Caco-2 (cell line): ENCODE data around the gene AHNAK. TPM values are rescaled to one million over a fixed set of nuclear protein-coding genes. Genes with fewer than 3 reads are reported as not detected.
A peak's percentile ranks its signal among the peaks of the same experiment; 100 is the strongest.

Source experiments
- BruUV-seq: library from RNA; stranded (reverse); fragments of 400-500 nt; replicated peaks from 2 replicates; lab custom pipeline; 2021; lab: Mats Ljungman, UMichigan
- CTCF ChIA-PET: fragments of 300-600 bp; sonication (Branson Sonifier 250); formaldehyde crosslinking; loops from one replicate; lab custom pipeline; 2022; ENCODE audit warnings: antibody characterized with exemption; lab: Charles Lee
- POLR2A ChIA-PET: fragments of 300-600 bp; sonication (Branson Sonifier 250); formaldehyde crosslinking; loops from one replicate; lab custom pipeline; 2022; ENCODE audit warnings: antibody characterized with exemption; lab: Charles Lee
- DNase-seq, 2 experiments: peaks; one replicate each; pipeline versions ENCODE4 v3.0.0 to v3.0.0-alpha.2; 2020 to 2022
- H3K27me3 ChIP-seq: replicated peaks from 2 replicates; pipeline ENCODE4 v1.6.0; 2011; ENCODE audit warnings: low read length; ENCODE audit not compliant: control insufficient read depth, insufficient read depth
- H3K36me3 ChIP-seq: 2 replicates; pipeline ENCODE4 v1.5.1; 2011; ENCODE audit warnings: low read length; ENCODE audit not compliant: control insufficient read depth, insufficient read depth
- H3K4me1 ChIP-seq: fragments of 250-450 bp; sonication (Bioruptor Pico); 2 replicates; pipeline ENCODE4 v1.5.1; 2020; ENCODE audit warnings: mild to moderate bottlenecking
- H3K4me3 ChIP-seq: 2 replicates; pipeline ENCODE4 v1.5.1; 2011; ENCODE audit warnings: low read depth, mild to moderate bottlenecking, control low read depth, low read length
- H3K9me3 ChIP-seq: fragments of 250-450 bp; sonication (Bioruptor Pico); 2 replicates; pipeline ENCODE4 v1.5.1; 2020; ENCODE audit warnings: mild to moderate bottlenecking, moderate library complexity
- H3K27ac Mint-ChIP-seq: one replicate; pipeline ENCODE4 v1.8.0; 2022; ENCODE audit warnings: mixed read lengths; ENCODE audit not compliant: unreplicated experiment
- H3K27me3 Mint-ChIP-seq: one replicate; pipeline ENCODE4 v1.8.0; 2022; ENCODE audit warnings: mixed read lengths; ENCODE audit not compliant: insufficient read depth, unreplicated experiment
- H3K36me3 Mint-ChIP-seq: one replicate; pipeline ENCODE4 v1.8.0; 2022; ENCODE audit warnings: mild to moderate bottlenecking, mixed read lengths; ENCODE audit not compliant: insufficient read depth, unreplicated experiment
- H3K4me1 Mint-ChIP-seq: one replicate; pipeline ENCODE4 v1.8.0; 2022; ENCODE audit warnings: low read depth, mixed read lengths; ENCODE audit not compliant: unreplicated experiment
- H3K4me3 Mint-ChIP-seq: one replicate; pipeline ENCODE4 v1.8.0; 2022; ENCODE audit warnings: mild to moderate bottlenecking, moderate library complexity, mixed read lengths; ENCODE audit not compliant: unreplicated experiment
- H3K9me3 Mint-ChIP-seq: one replicate; pipeline ENCODE4 v1.8.0; 2022; ENCODE audit warnings: mixed read lengths; ENCODE audit not compliant: unreplicated experiment
- intact Hi-C: fragments of 100-400 bp; cut with micrococcal nuclease; formaldehyde crosslinking; loops from one replicate; pipeline ENCODE4 v1.10.0; 2022; ENCODE audit not compliant: unreplicated experiment
- total RNA-seq: library from RNA; stranded (reverse); gene quantifications from 2 replicates; pipeline ENCODE4 v1.2.3, GENCODE V29; 2022
- TF ChIP-seq, protein P1 (sequence below), 2 experiments: fragments of 200-600 bp in 1 of 2; IDR thresholded peaks; 1 replicate in 1 of 2; 2 replicates in 1 of 2; pipeline versions ENCODE4 v1.5.1 to v1.8.0; 2011 to 2022; ENCODE audit warnings: antibody characterized with exemption in 1 of 2, control low read depth in 1 of 2, inconsistent platforms in 1 of 2, low read depth in 1 of 2, low read length in 1 of 2, mild to moderate bottlenecking in 1 of 2, moderate library complexity in 1 of 2; ENCODE audit not compliant: insufficient read depth in 1 of 2, severe bottlenecking in 1 of 2, unreplicated experiment in 1 of 2

AHNAK gene
- total RNA-seq, 1 experiment from 2014 or later, result 312 TPM

DNA sequence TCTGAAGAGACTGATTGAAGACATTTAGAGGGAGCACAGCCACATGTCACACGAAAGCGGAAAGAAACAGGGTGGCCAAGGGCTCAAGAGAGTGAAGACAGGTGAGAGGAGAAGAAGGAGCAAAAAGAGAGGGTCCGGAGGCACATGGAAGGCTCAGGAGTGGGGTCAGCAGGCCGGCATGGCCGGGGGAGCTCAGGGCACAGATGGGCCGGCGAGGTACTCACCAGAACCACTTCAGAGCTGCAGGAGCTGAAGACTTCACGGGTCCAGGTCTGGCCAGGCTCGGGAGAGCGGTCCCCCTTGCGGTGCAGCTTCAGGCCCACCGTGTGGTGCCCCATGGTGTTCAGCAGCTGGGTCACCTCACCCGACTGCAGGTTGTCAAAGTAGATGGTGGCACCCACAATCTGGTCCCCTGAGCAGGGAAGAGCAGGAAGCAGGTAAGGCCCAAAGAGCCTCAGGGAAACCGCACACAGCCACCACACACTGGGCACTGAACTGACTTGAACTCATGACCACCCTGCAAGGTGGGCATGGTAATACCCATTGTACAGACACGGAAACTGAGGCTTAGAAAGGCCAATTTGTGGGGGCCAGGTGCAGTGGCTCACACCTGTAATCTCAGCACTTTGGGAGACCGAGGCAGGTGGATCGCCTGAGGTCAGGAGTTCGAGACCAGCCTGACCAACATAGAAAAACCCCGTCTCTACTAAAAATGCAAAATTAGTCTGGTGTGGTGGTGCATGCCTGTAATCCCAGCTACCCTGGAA is 11.6 kb downstream of the AHNAK start:
- CTCF ChIA-PET, result no interaction called here
- Mint-ChIP-seq H3K27ac (peak overlapping the region; percentile 58), H3K27me3 (no peaks in the 10 kb centered on the region)

DNA sequence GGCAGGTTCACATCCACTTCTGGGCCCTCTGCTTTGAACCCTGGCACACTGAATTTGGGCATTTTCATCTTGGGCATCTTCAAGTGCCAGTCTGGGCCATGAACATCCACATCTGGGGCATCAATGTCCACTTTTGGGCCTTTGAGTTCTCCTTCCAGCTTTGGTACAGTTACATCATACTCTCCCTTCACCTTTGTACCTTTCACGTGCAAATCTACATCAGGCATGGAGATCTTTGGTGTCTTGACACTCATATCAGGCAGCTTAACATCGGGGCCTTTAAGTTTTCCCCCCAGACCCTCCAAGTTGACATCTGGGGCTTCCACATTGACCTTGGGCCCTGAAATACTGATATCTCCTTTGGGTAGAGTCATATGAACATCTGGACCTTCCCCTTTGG is 14.5 kb downstream of the AHNAK start:
- peaks cover 15% of the 10 kb centered on the region for H3K9me3 Mint-ChIP-seq
- no peaks in the 10 kb centered on the region for H3K27me3 Mint-ChIP-seq
- Histone ChIP-seq H3K27me3 (no peaks in the 10 kb centered on the region), H3K9me3 (no peaks in the 10 kb centered on the region), H3K4me1 (no peaks in the 10 kb centered on the region), H3K4me3 (no peak overlapping the region), H3K36me3 (peaks cover 21% of the 10 kb centered on the region)
- POLR2A ChIA-PET, result no interaction called here
- H3K27ac Mint-ChIP-seq, result peak overlapping the region; percentile 49
- TF ChIP-seq, protein P1, sequence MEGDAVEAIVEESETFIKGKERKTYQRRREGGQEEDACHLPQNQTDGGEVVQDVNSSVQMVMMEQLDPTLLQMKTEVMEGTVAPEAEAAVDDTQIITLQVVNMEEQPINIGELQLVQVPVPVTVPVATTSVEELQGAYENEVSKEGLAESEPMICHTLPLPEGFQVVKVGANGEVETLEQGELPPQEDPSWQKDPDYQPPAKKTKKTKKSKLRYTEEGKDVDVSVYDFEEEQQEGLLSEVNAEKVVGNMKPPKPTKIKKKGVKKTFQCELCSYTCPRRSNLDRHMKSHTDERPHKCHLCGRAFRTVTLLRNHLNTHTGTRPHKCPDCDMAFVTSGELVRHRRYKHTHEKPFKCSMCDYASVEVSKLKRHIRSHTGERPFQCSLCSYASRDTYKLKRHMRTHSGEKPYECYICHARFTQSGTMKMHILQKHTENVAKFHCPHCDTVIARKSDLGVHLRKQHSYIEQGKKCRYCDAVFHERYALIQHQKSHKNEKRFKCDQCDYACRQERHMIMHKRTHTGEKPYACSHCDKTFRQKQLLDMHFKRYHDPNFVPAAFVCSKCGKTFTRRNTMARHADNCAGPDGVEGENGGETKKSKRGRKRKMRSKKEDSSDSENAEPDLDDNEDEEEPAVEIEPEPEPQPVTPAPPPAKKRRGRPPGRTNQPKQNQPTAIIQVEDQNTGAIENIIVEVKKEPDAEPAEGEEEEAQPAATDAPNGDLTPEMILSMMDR (IDR thresholded peaks at IDR 0.05; ENCODE audit: insufficient read depth in 1 of 2, low read depth in 1 of 2, low read length in 1 of 2, severe bottlenecking in 1 of 2, unreplicated experiment in 1 of 2), result no peak
- intact Hi-C loops, result no loop called here
- H3K4me3 Mint-ChIP-seq, result no peak overlapping the region
- peaks cover 7% of the 10 kb centered on the region for H3K4me1 Mint-ChIP-seq
- peaks cover 100% of the 10 kb centered on the region for H3K36me3 Mint-ChIP-seq
- BruUV-seq, result no TSS peak
- no peak for DNase-seq
- CTCF ChIA-PET, result no interaction called here

More for the DNA sequence above, 11.6 kb downstream of the AHNAK start:
- TF ChIP-seq, protein P1 (IDR thresholded peaks at IDR 0.05; ENCODE audit: insufficient read depth in 1 of 2, low read depth in 1 of 2, low read length in 1 of 2, severe bottlenecking in 1 of 2, unreplicated experiment in 1 of 2), result no peak
- Histone ChIP-seq H3K4me1 (peaks cover 6% of the 10 kb centered on the region; the same call in 1 of the 2 replicates), H3K27me3 (no peaks in the 10 kb centered on the region), H3K9me3 (no peaks in the 10 kb centered on the region), H3K4me3 (no peak overlapping the region), H3K36me3 (peaks cover 21% of the 10 kb centered on the region)
- Mint-ChIP-seq H3K9me3 (peaks cover 15% of the 10 kb centered on the region), H3K4me1 (peaks cover 7% of the 10 kb centered on the region), H3K4me3 (no peak overlapping the region), H3K36me3 (peaks cover 91% of the 10 kb centered on the region)
- POLR2A ChIA-PET, result interaction anchor here (0.5 to 0.9 kb wide), 2 partner anchors 39 to 55 kb away, joined by 3 to 6 read pairs; partner anchors contain the start of gene EEF1G
- intact Hi-C loops, result no loop called here
- no TSS peak for BruUV-seq
- no peak for DNase-seq

DNA sequence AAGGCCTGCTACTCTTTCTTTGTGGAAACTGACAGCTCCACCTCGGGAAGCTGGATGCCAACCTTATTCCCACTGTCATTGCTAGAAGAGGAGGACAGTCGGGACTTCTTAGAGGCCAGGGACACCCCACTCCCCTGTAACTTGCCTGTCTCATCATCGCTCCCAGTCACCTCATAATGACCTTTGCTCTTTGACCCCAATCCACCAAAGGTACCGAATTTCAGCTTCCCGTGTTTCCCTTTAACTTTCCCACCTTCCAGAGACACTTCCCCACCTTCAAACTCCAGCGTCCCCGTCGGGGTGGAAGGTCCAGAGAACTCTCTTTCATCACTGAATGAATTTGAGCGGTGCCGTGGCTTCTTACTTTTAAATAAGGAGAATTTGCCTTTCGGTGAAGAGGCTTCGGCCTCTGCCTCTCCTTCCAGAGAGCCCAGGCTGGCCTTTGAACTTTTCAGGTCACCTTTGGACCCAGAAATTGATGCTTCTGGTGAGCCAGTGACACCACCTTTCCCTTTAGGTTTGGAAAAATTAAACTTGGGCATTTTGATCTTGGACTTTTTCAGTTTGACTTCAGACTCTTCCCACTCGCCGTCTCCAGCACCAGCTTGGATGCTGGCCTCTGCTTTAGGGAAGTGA is 29.8 kb downstream of the AHNAK start:
- Mint-ChIP-seq H3K4me3 (no peak overlapping the region), H3K9me3 (peaks cover 9% of the 10 kb centered on the region), H3K27me3 (no peaks in the 10 kb centered on the region), H3K4me1 (peaks cover 20% of the 10 kb centered on the region), H3K36me3 (peaks cover 98% of the 10 kb centered on the region), H3K27ac (peak overlapping the region; percentile 74)
- peaks cover 27% of the 10 kb centered on the region for H3K4me1 ChIP-seq
- POLR2A ChIA-PET, result no interaction called here
- intact Hi-C loops, result no loop called here
- CTCF ChIA-PET, result interaction anchor here (1.3 to 1.6 kb wide), 2 partner anchors 26 to 44 kb away, joined by 3 read pairs; no protein-coding TSS in a partner anchor
- H3K4me3 ChIP-seq, result no peak overlapping the region
- H3K36me3 ChIP-seq, result peaks cover 6% of the 10 kb centered on the region
- no peaks in the 10 kb centered on the region for H3K9me3 ChIP-seq
- H3K27me3 ChIP-seq, result no peaks in the 10 kb centered on the region
- DNase-seq, result no peak
- TF ChIP-seq, protein P1 (IDR thresholded peaks at IDR 0.05; ENCODE audit: insufficient read depth in 1 of 2, low read depth in 1 of 2, low read length in 1 of 2, severe bottlenecking in 1 of 2, unreplicated experiment in 1 of 2), result no peak
- BruUV-seq, result TSS peak; percentile 4
